CD8-positive, alpha-beta memory T cell (primary cell): ENCODE results near the gene KRT85. TPM values are rescaled to one million over a fixed set of nuclear protein-coding genes. Genes with fewer than 3 reads are reported as not detected.

Source experiments
- CTCF ChIA-PET: fragments of 350-600 bp; sonication (Branson Sonifier 250); formaldehyde crosslinking; loops from one replicate; lab custom pipeline; 2021; ENCODE audit warnings: antibody characterized with exemption; lab: Charles Lee
- POLR2A ChIA-PET: fragments of 350-600 bp; sonication (Branson Sonifier 250); formaldehyde crosslinking; loops from one replicate; lab custom pipeline; 2021; ENCODE audit warnings: antibody characterized with exemption; lab: Charles Lee
- DNase-seq, 5 donors: peaks; one replicate each; pipeline versions ENCODE4 v3.0.0 to v3.0.0-alpha.2; 2020 to 2022; ENCODE audit warnings: mixed read lengths in 1 of 5
- H3K27ac ChIP-seq: one replicate; pipeline ENCODE4 v1.7.0; 2013; ENCODE audit warnings: low read depth, mild to moderate bottlenecking, low read length, moderate library complexity
- H3K27me3 ChIP-seq: 2 replicates; pipeline ENCODE4 v1.7.0; 2013; ENCODE audit warnings: low read length, mild to moderate bottlenecking; ENCODE audit not compliant: insufficient read depth, poor library complexity, severe bottlenecking
- H3K36me3 ChIP-seq: 2 replicates; pipeline ENCODE4 v1.7.0; 2013; ENCODE audit warnings: mild to moderate bottlenecking, low read length, moderate library complexity; ENCODE audit not compliant: insufficient read depth
- H3K4me1 ChIP-seq: 2 replicates; pipeline ENCODE4 v1.7.0; 2013; ENCODE audit warnings: mild to moderate bottlenecking, low read length, moderate library complexity; ENCODE audit not compliant: insufficient read depth
- H3K4me3 ChIP-seq: 2 replicates; pipeline ENCODE4 v1.7.0; 2013; ENCODE audit warnings: mild to moderate bottlenecking, low read length
- H3K9me3 ChIP-seq: 2 replicates; pipeline ENCODE4 v1.7.0; 2013; ENCODE audit warnings: mild to moderate bottlenecking, low read length
- H3K27ac Mint-ChIP-seq, 8 donors: one replicate each; pipeline ENCODE4 v1.8.0; 2020 to 2021; ENCODE audit warnings: mixed read lengths in 8 of 8, mild to moderate bottlenecking in 6 of 8, inconsistent platforms in 3 of 8, moderate library complexity in 3 of 8
- H3K27me3 Mint-ChIP-seq, 2 donors: one replicate each; pipeline ENCODE4 v1.8.0; 2020 to 2021; ENCODE audit warnings: mixed read lengths in 2 of 2, mild to moderate bottlenecking in 1 of 2, moderate library complexity in 1 of 2
- H3K36me3 Mint-ChIP-seq, 3 donors: one replicate each; pipeline ENCODE4 v1.8.0; 2020 to 2021; ENCODE audit warnings: mixed read lengths in 3 of 3, inconsistent platforms in 1 of 3, mild to moderate bottlenecking in 1 of 3
- H3K4me1 Mint-ChIP-seq, 3 donors: one replicate each; pipeline ENCODE4 v1.8.0; 2020 to 2021; ENCODE audit warnings: mixed read lengths in 3 of 3, inconsistent platforms in 1 of 3, mild to moderate bottlenecking in 1 of 3
- H3K4me3 Mint-ChIP-seq, 7 donors: one replicate each; pipeline ENCODE4 v1.8.0; 2020 to 2021; ENCODE audit warnings: mixed read lengths in 7 of 7, mild to moderate bottlenecking in 6 of 7, moderate library complexity in 4 of 7, inconsistent platforms in 2 of 7
- H3K9me3 Mint-ChIP-seq, 5 donors: one replicate each; pipeline ENCODE4 v1.8.0; 2020 to 2022; ENCODE audit warnings: mixed read lengths in 5 of 5, mild to moderate bottlenecking in 3 of 5, moderate library complexity in 2 of 5, inconsistent platforms in 1 of 5
- polyA plus RNA-seq: library from polyadenylated mRNA; unstranded; fragments of 300-500 nt; fragmentation: Illumina TruSeq; gene quantifications from one replicate; pipeline ENCODE4 v1.2.3, GENCODE V29; 2021
- total RNA-seq, 2 experiments: library from RNA; stranded (reverse); gene quantifications; one replicate each; pipeline ENCODE4 v1.2.3, GENCODE V29; 2021

Gene KRT85
- total and polyA plus RNA-seq, 3 experiments from 2014 or later = not detected

- Histone ChIP-seq H3K27ac (no peak overlapping the region), H3K36me3 (no peaks in the 10 kb centered on the region), H3K4me1 (peaks cover 18% of the 10 kb centered on the region), H3K27me3 (peaks cover 3% of the 10 kb centered on the region), H3K4me3 (no peak overlapping the region), H3K9me3 (no peaks in the 10 kb centered on the region)
- peaks cover 24 to 40% (median 35%) of the 10 kb centered on the region in 3 donors for H3K4me1 Mint-ChIP-seq
- POLR2A ChIA-PET = no interaction called here
- CTCF ChIA-PET = interaction anchor here (1.3 kb wide), 1 partner anchor 35 kb away, joined by 3 read pairs; no protein-coding TSS in a partner anchor
- no peaks in the 10 kb centered on the region for H3K36me3 Mint-ChIP-seq
- peaks cover 8 to 14% of the 10 kb centered on the region in 2 donors for H3K27me3 Mint-ChIP-seq
- DNase-seq = no peak
- no peak overlapping the region for H3K27ac Mint-ChIP-seq
- H3K4me3 Mint-ChIP-seq = peak overlapping the region in 1 of 7 donors; percentile 70
- no peaks in the 10 kb centered on the region for H3K9me3 Mint-ChIP-seq
These were observed 4.1 kb downstream of the KRT85 start for GRCh38 chr12:52363111-52363679.

GRCh38 chr12:52362118-52362726, 5.1 kb downstream of the KRT85 start:
- Mint-ChIP-seq H3K36me3 (no peaks in the 10 kb centered on the region), H3K4me3 (no peak overlapping the region), H3K27ac (no peak overlapping the region), H3K4me1 (peaks cover 28 to 48% (median 42%) of the 10 kb centered on the region in 3 donors), H3K27me3 (peaks cover 4 to 9% of the 10 kb centered on the region in 2 donors), H3K9me3 (no peaks in the 10 kb centered on the region)
- ChIA-PET CTCF (interaction anchor here (1.6 to 2.6 kb wide), 5 partner anchors 10 to 518 kb away, joined by 4 to 13 read pairs (median 7); no protein-coding TSS in a partner anchor), POLR2A (no interaction called here)
- H3K27me3 ChIP-seq = peaks cover 3% of the 10 kb centered on the region
- no peak overlapping the region for H3K4me3 ChIP-seq
- peaks cover 22% of the 10 kb centered on the region for H3K4me1 ChIP-seq
- no peak overlapping the region for H3K27ac ChIP-seq
- no peaks in the 10 kb centered on the region for H3K9me3 ChIP-seq
- no peaks in the 10 kb centered on the region for H3K36me3 ChIP-seq
- DNase-seq = no peak

GRCh38 chr12:52361553-52361952, 5.7 kb downstream of the KRT85 start:
- Mint-ChIP-seq H3K4me1 (peaks cover 28 to 48% (median 42%) of the 10 kb centered on the region in 3 donors), H3K4me3 (peak overlapping the region in 2 of 7 donors; percentile 1 to 17), H3K9me3 (no peaks in the 10 kb centered on the region), H3K36me3 (no peaks in the 10 kb centered on the region), H3K27me3 (peaks cover 4 to 8% of the 10 kb centered on the region in 2 donors), H3K27ac (peak overlapping the region in 3 of 8 donors; percentile 0 to 34 (median 3))
- no peak overlapping the region for H3K4me3 ChIP-seq
- no peak overlapping the region for H3K27ac ChIP-seq
- peaks cover 3% of the 10 kb centered on the region for H3K27me3 ChIP-seq
- H3K9me3 ChIP-seq = no peaks in the 10 kb centered on the region
- H3K36me3 ChIP-seq = no peaks in the 10 kb centered on the region
- DNase-seq = peak in 1 of 5 donors; percentile 13
- peaks cover 22% of the 10 kb centered on the region for H3K4me1 ChIP-seq
- POLR2A ChIA-PET = no interaction called here
- CTCF ChIA-PET = interaction anchor here (1.6 to 2.6 kb wide), 5 partner anchors 10 to 518 kb away, joined by 4 to 13 read pairs (median 7); no protein-coding TSS in a partner anchor

- Mint-ChIP-seq H3K4me1 (peaks cover 28 to 48% (median 42%) of the 10 kb centered on the region in 3 donors), H3K9me3 (no peaks in the 10 kb centered on the region), H3K27ac (peak overlapping the region in 1 of 8 donors; percentile 13), H3K4me3 (no peak overlapping the region), H3K27me3 (peaks cover 4 to 8% of the 10 kb centered on the region in 2 donors), H3K36me3 (no peaks in the 10 kb centered on the region)
- CTCF ChIA-PET = interaction anchor here (1.6 to 2.6 kb wide), 5 partner anchors 10 to 519 kb away, joined by 4 to 13 read pairs (median 7); no protein-coding TSS in a partner anchor
- H3K36me3 ChIP-seq = no peaks in the 10 kb centered on the region
- no peak overlapping the region for H3K27ac ChIP-seq
- no peak overlapping the region for H3K4me3 ChIP-seq
- H3K27me3 ChIP-seq = peaks cover 3% of the 10 kb centered on the region
- H3K4me1 ChIP-seq = peaks cover 22% of the 10 kb centered on the region
- no peaks in the 10 kb centered on the region for H3K9me3 ChIP-seq
- DNase-seq = no peak
- POLR2A ChIA-PET = no interaction called here
These were observed 6.5 kb downstream of the KRT85 start for GRCh38 chr12:52360663-52361271.

GRCh38 chr12:52360106-52360662, 7.1 kb downstream of the KRT85 start:
- no peak overlapping the region for H3K4me3 Mint-ChIP-seq
- ChIA-PET CTCF (interaction anchor here (2.1 to 2.6 kb wide), 4 partner anchors 9 to 520 kb away, joined by 6 to 13 read pairs (median 8); no protein-coding TSS in a partner anchor), POLR2A (no interaction called here)
- peaks cover 28 to 48% (median 42%) of the 10 kb centered on the region in 3 donors for H3K4me1 Mint-ChIP-seq
- DNase-seq = no peak
- H3K27ac Mint-ChIP-seq = peak overlapping the region in 1 of 8 donors; percentile 13
- H3K27me3 ChIP-seq = peaks cover 3% of the 10 kb centered on the region
- peaks cover 5% of the 10 kb centered on the region in 2 donors for H3K27me3 Mint-ChIP-seq
- H3K36me3 Mint-ChIP-seq = no peaks in the 10 kb centered on the region
- no peak overlapping the region for H3K4me3 ChIP-seq
- H3K9me3 ChIP-seq = no peaks in the 10 kb centered on the region
- peaks cover 22% of the 10 kb centered on the region for H3K4me1 ChIP-seq
- no peaks in the 10 kb centered on the region for H3K9me3 Mint-ChIP-seq
- H3K27ac ChIP-seq = no peak overlapping the region
- H3K36me3 ChIP-seq = no peaks in the 10 kb centered on the region

- H3K4me3 ChIP-seq = no peak overlapping the region
- ChIA-PET CTCF (interaction anchor here (1.3 to 2.6 kb wide), 3 partner anchors 9 to 32 kb away, joined by 3 to 6 read pairs (median 6); no protein-coding TSS in a partner anchor), POLR2A (no interaction called here)
- H3K36me3 ChIP-seq = no peaks in the 10 kb centered on the region
- no peaks in the 10 kb centered on the region for H3K9me3 ChIP-seq
- Mint-ChIP-seq H3K4me1 (peaks cover 28 to 48% (median 42%) of the 10 kb centered on the region in 3 donors), H3K27me3 (peaks cover 9 to 10% of the 10 kb centered on the region in 2 donors), H3K4me3 (no peak overlapping the region), H3K36me3 (no peaks in the 10 kb centered on the region), H3K27ac (peak overlapping the region in 3 of 8 donors; percentile 1 to 74 (median 19)), H3K9me3 (no peaks in the 10 kb centered on the region)
- no peak for DNase-seq
- peaks cover 22% of the 10 kb centered on the region for H3K4me1 ChIP-seq
- peaks cover 3% of the 10 kb centered on the region for H3K27me3 ChIP-seq
- H3K27ac ChIP-seq = no peak overlapping the region
These were observed 7.6 kb downstream of the KRT85 start for GRCh38 chr12:52359621-52360061.

- no peak overlapping the region for H3K4me3 ChIP-seq
- POLR2A ChIA-PET = no interaction called here
- no peaks in the 10 kb centered on the region for H3K9me3 ChIP-seq
- Mint-ChIP-seq H3K27me3 (peaks cover 11% of the 10 kb centered on the region in 2 donors), H3K4me3 (peak overlapping the region in 6 of 7 donors; percentile 24 to 65 (median 56)), H3K4me1 (peaks cover 28 to 54% (median 46%) of the 10 kb centered on the region in 3 donors), H3K27ac (peak overlapping the region in 6 of 8 donors; percentile 4 to 82 (median 51)), H3K9me3 (no peaks in the 10 kb centered on the region), H3K36me3 (no peaks in the 10 kb centered on the region)
- H3K4me1 ChIP-seq = peaks cover 22% of the 10 kb centered on the region
- peak in 4 of 5 donors; percentile 9 to 64 (median 49) for DNase-seq
- no peak overlapping the region for H3K27ac ChIP-seq
- H3K36me3 ChIP-seq = no peaks in the 10 kb centered on the region
- no peaks in the 10 kb centered on the region for H3K27me3 ChIP-seq
- CTCF ChIA-PET = interaction anchor here (1.2 to 2.6 kb wide), 4 partner anchors 10 to 202 kb away, joined by 3 to 6 read pairs (median 4); no protein-coding TSS in a partner anchor
These were observed 8.5 kb downstream of the KRT85 start for GRCh38 chr12:52358575-52359350.
